ENCODE results near the gene MKRN2.

DNA sequence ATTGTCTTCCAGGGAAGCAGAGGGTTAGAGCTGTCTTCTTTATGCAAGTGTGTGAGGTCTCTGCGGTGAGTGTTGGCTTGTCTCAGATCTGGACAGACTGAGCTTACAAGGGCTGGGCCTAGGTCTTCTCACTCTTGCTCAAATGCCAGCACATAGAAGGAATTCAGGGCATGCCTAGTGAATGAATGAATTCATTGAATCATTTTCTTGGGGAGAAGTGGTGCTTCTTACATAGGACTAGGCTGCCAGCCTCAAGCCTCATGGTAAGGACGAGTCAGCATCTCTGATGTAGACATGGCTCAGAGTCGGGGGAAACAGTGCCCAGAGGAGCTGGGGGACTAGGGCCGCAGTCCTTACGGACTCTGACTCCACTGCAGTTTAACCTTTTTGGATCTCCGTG, 17.2 kb downstream of the MKRN2 start:
- TF ChIP-seq PAX5 (IDR thresholded peaks at IDR 0.05; ENCODE audit: insufficient read depth, low read length, severe bottlenecking), result no peak
- TF ChIP-seq POLR2A (IDR thresholded peaks at IDR 0.05; ENCODE audit: low read depth, low read length), result no peak
- TF ChIP-seq POLR2AphosphoS5 (IDR thresholded peaks at IDR 0.05; ENCODE audit: low read depth, low read length), result no peak

Data from GM12891 (cell line).